ENCODE measurements around the gene ZMIZ1.

- TF ChIP-seq CTCF (IDR thresholded peaks at IDR 0.05) (no peak), POLR2AphosphoS5 (IDR thresholded peaks at IDR 0.05) (no peak), EP300 (IDR thresholded peaks at IDR 0.05) (no peak)
Observed at GRCh38 chr10:79147306-79147705, 78.5 kb downstream of the ZMIZ1 start.
